ENCODE results near the gene SNTG2.

GRCh38 chr2:916935-917334 lies 33.7 kb upstream of the SNTG2 start:
- TF ChIP-seq PCBP1 (IDR thresholded peaks at IDR 0.05; ENCODE audit: borderline replicate concordance, low read depth, low read length) (no peak), YY1 (IDR thresholded peaks at IDR 0.05; ENCODE audit: insufficient read depth, insufficient replicate concordance, low read depth, low read length) (no peak), SUZ12 (IDR thresholded peaks at IDR 0.05; ENCODE audit: low read depth, low read length) (no peak), CTCF (CRISPR knock-in tag; IDR thresholded peaks at IDR 0.05) (no peak), ZNF652 (CRISPR knock-in tag; IDR thresholded peaks at IDR 0.05; ENCODE audit: borderline replicate concordance, low read depth) (no peak)
